ENCODE measurements around the gene MBOAT2. TPM values are rescaled to one million over a fixed set of nuclear protein-coding genes. Genes with fewer than 3 reads are reported as not detected.

The MBOAT2 gene
- total RNA-seq, 1 donor from 2014 or later, result 34.9 TPM

DNA sequence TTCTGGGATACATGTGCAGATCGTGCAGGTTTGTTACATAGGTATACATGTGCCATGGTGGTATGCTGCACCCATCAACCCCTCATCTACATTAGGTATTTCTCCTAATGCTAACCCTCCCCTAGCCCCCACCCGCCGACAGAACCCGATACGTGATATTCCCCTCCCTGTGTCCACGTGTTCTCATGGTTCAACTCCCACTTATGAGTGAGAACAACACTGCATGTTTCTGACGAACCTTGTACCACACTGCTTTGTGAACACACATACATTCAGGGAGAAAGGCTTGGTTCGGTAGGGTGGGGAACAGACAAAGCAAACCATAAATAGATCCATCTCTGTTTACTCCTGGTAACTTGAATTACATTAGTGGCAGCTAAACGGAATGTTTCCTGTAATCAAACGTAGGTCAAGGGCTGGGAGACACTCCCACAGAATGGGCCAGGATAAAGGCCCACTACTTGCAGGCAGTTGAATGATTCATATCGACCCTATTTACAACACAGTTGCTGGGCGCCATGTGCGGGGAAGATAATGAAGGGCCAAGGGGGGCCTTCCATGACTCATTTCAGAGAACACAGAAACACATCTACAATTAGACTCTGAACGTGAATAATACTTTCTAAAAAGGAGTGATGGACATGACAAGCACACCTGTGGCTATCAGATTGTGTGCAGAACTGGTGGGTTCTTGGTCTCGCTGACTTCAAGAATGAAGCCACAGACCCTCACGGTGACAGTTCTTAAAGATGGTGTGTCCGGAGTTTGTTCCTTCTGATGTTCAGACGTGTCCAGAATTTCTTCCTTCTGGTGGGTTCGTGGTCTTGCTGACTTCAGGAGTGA, 109.3 kb downstream of the MBOAT2 start:
- no peak overlapping the region for H3K4me3 ChIP-seq (ENCODE audit: low read depth, low read length)
- TF ChIP-seq, protein P1, sequence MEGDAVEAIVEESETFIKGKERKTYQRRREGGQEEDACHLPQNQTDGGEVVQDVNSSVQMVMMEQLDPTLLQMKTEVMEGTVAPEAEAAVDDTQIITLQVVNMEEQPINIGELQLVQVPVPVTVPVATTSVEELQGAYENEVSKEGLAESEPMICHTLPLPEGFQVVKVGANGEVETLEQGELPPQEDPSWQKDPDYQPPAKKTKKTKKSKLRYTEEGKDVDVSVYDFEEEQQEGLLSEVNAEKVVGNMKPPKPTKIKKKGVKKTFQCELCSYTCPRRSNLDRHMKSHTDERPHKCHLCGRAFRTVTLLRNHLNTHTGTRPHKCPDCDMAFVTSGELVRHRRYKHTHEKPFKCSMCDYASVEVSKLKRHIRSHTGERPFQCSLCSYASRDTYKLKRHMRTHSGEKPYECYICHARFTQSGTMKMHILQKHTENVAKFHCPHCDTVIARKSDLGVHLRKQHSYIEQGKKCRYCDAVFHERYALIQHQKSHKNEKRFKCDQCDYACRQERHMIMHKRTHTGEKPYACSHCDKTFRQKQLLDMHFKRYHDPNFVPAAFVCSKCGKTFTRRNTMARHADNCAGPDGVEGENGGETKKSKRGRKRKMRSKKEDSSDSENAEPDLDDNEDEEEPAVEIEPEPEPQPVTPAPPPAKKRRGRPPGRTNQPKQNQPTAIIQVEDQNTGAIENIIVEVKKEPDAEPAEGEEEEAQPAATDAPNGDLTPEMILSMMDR (conservative IDR thresholded peaks at IDR 0.05; ENCODE audit: low read depth, low read length), result no peak
- DNase-seq (ENCODE audit: low read depth), result no peak

DNA sequence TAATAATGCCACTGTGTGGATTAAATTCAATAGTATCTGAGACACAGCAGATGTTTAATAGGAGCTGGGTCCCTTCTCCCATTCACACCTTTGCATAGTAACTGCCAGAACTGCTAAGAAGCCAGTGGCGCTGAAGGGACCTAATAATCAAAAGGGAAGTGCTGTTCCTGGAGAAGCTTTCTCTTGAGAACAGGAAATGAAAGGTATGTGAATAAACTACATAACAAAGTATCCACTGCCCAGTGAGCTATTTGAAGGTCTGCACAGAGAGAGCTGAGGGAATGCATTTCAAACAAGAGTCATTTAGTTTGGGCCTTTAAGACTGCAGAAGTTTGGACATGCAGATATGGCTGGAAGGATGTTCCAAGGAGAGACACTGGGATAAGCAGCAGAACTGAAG, 110.0 kb downstream of the MBOAT2 start:
- H3K4me3 ChIP-seq (ENCODE audit: low read depth, low read length), result no peak overlapping the region
- DNase-seq (ENCODE audit: low read depth), result no peak
- TF ChIP-seq, protein P1 (conservative IDR thresholded peaks at IDR 0.05; ENCODE audit: low read depth, low read length), result no peak

DNA sequence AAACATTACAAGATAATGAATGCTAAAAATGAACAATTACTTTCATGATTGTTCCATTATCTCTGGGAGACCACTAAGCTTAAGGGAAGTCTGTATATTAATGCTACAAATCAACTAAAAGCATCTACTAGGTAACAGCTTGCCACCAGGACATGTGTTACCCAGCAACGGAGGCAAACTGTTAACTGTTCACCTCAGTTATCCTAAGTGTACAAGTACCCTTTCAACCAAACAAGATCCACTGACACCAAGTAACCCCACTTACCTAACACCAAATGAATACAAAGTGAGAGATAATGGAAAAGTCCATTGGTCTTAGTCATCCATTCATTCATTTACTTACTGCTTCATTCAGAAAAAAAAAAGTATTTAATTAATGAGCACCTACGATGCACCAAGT, 111.4 kb downstream of the MBOAT2 start:
- TF ChIP-seq, protein P1 (conservative IDR thresholded peaks at IDR 0.05; ENCODE audit: low read depth, low read length), result no peak
- DNase-seq (ENCODE audit: low read depth), result peak; percentile 59
- H3K4me3 ChIP-seq (ENCODE audit: low read depth, low read length), result no peak overlapping the region

DNA sequence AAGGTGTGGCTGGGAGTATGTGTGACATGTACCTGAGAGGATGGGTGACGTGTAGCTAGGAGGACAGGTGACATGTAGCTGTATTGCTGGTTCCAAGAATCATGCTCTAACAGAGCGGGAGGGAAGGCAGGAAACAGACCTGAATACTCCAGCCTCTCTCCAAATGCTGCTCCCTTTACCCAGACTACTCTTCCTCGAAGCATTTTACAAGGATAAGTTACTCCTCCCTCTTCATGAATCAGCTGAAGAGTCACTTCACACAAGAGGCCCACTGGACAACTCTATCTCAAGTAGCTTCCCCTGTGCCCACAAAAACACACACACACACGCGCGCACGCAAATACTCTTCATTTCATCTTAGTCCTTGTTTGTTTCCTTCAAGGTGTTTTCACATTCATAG, 113.5 kb downstream of the MBOAT2 start:
- TF ChIP-seq, protein P1 (conservative IDR thresholded peaks at IDR 0.05; ENCODE audit: low read depth, low read length), result no peak

DNA sequence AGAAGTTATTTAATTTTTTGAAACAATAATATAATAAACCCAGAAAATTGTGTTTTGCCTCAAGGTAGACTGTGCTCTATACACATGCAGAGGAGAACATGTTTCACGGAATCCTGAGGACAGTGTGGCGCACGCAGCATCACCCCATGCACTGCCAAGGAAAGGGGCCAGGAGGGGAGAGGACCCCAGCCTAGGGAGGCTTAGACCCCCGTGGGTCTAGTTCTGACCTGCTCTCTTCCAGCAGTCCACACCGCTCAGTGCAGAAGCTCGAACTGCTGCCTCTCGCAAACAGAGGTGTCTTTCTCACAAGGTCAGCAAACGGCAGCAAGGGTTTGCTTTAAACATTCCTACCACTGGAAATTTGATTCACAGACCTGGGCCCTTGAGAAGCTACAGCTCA, 114.5 kb downstream of the MBOAT2 start:
- H3K4me3 ChIP-seq (ENCODE audit: low read depth, low read length), result no peak overlapping the region
- DNase-seq (ENCODE audit: low read depth), result no peak
- TF ChIP-seq, protein P1 (conservative IDR thresholded peaks at IDR 0.05; ENCODE audit: low read depth, low read length), result no peak

More for the DNA sequence above, 113.5 kb downstream of the MBOAT2 start:
- DNase-seq (ENCODE audit: low read depth), result no peak
- H3K4me3 ChIP-seq (ENCODE audit: low read depth, low read length), result no peak overlapping the region

DNA sequence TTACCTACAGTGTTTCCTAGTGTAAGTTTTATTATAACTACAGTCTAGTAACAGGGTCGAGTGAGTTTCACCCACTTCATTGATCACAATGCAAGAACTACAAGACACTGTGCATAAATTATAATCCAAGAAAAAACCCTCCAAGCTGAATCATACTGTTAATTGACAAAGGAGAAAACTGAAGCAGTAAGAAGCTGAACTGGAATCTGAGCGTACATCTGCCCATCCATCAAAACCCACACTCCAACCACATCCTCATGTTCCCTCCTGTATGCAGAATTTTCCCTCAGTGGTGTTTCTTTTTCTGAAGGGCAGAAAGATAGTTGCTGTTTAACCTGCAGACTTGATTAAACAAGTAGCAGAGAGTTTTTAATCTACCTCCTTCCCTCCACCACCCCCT, 116.6 kb downstream of the MBOAT2 start:
- H3K4me3 ChIP-seq (ENCODE audit: low read depth, low read length), result no peak overlapping the region
- DNase-seq (ENCODE audit: low read depth), result peak; percentile 10
- TF ChIP-seq, protein P1 (conservative IDR thresholded peaks at IDR 0.05; ENCODE audit: low read depth, low read length), result no peak

DNA sequence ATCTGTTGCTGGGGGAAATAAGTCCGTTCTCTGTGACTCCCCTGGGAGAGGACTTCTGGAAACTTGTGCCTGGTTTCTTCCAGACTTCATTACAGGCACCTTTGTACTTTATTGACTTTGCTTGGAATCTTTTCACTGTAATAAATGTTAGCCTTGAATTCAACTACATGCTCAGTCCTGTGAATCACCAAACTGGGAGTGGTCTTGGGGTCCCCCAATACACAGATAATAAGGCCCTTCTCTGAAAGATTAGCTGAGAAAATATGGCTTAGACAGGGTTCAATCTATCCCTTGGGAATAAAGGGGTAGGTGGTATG, 117.3 kb downstream of the MBOAT2 start:
- TF ChIP-seq, protein P1 (conservative IDR thresholded peaks at IDR 0.05; ENCODE audit: low read depth, low read length), result no peak
- no peak overlapping the region for H3K4me3 ChIP-seq (ENCODE audit: low read depth, low read length)
- DNase-seq (ENCODE audit: low read depth), result no peak
